ENCODE data around the gene SAMD11. TPM values are rescaled to one million over a fixed set of nuclear protein-coding genes. Genes with fewer than 3 reads are reported as not detected.
"Not testable (repeated sequence)": the region's sequence is repeated elsewhere in the genome, so short reads cannot be mapped to it uniquely, and the experiment has no call there.

The SAMD11 gene
- total and polyA plus RNA-seq, 4 donors: 0.51 to 4.1 (median 1.3) TPM

DNA sequence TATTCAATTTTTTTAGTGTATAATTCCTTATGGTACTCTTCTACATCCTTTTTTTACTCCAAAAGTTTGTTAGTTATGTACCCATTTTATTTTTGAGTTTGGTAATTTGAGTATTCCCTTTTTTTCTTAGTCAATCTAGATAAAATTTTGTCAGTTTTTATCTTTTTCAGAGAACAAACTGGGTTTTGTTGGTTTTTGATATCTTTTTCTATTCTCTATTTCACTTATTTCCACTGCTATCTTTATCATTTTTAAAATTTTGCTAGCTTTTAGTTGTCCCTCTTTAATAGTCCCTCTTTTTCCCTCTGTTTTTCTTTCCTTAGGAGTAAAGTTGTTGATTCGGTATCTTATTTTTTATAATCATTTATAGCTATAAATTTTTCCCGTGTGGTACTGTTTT lies 42.8 kb upstream of the SAMD11 start:
- not testable (repeated sequence) for H3K9me3 ChIP-seq (ENCODE audit: control insufficient read depth in 4 of 4, low read length in 3 of 4); H3K36me3 ChIP-seq (ENCODE audit: control insufficient read depth in 4 of 4, insufficient read depth in 3 of 4, low read depth in 1 of 4, low read length in 3 of 4); H3K27me3 ChIP-seq (ENCODE audit: control insufficient read depth in 4 of 4, insufficient read depth in 4 of 4, low read length in 3 of 4); DNase-seq (ENCODE audit: low spot score); H3K4me3 ChIP-seq (ENCODE audit: low read depth in 1 of 3, low read length in 3 of 3); H3K27ac ChIP-seq (ENCODE audit: low read depth in 1 of 2, low read length in 2 of 2); H3K9ac ChIP-seq (ENCODE audit: low read depth in 1 of 2, low read length in 2 of 2); H3K4me1 ChIP-seq (ENCODE audit: control insufficient read depth in 4 of 4, insufficient read depth in 4 of 4, low read length in 3 of 4)
- whole genome bisulfite sequencing: 75% methylated on average over 2 of the region's 2 CpGs

DNA sequence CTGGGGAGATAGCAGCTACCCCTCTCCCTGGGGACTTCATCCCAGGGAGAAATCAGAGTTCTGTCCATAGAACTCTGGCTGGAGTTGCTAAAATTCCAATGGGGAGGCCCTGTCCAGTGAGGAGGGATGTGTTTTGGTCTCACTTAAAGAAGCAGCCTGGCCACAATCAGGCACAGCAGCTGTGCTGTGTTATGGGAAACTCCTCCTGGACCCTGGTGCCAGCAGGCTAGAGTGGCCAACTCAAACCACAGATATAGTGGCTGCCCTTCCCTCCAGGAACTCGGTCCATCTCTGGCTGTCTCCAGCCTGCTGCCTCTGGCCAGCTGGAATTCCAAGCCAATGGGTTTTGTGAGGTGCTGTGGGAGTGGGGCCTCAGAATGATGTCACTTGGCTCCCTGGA lies 37.4 kb upstream of the SAMD11 start:
- 89% methylated on average over 1 of the region's 1 CpG for WGBS
- Histone ChIP-seq H3K4me3 (ENCODE audit: low read depth in 1 of 3, low read length in 3 of 3) (no peak overlapping the region), H3K36me3 (ENCODE audit: control insufficient read depth in 4 of 4, insufficient read depth in 3 of 4, low read depth in 1 of 4, low read length in 3 of 4) (no peaks in the 10 kb centered on the region), H3K27me3 (ENCODE audit: control insufficient read depth in 4 of 4, insufficient read depth in 4 of 4, low read length in 3 of 4) (no peaks in the 10 kb centered on the region), H3K27ac (ENCODE audit: low read depth in 1 of 2, low read length in 2 of 2) (no peak overlapping the region), H3K4me1 (ENCODE audit: control insufficient read depth in 4 of 4, insufficient read depth in 4 of 4, low read length in 3 of 4) (no peaks in the 10 kb centered on the region), H3K9ac (ENCODE audit: low read depth in 1 of 2, low read length in 2 of 2) (no peak overlapping the region), H3K9me3 (ENCODE audit: control insufficient read depth in 4 of 4, low read length in 3 of 4) (no peaks in the 10 kb centered on the region)
- no peak for DNase-seq (ENCODE audit: low spot score)
- TF ChIP-seq RAD21 (IDR thresholded peaks at IDR 0.05): no peak
- no peak for TF ChIP-seq FOXA1 (IDR thresholded peaks at IDR 0.05)
- no peak for TF ChIP-seq HNF4A (conservative IDR thresholded peaks at IDR 0.05)
- TF ChIP-seq, protein P1, sequence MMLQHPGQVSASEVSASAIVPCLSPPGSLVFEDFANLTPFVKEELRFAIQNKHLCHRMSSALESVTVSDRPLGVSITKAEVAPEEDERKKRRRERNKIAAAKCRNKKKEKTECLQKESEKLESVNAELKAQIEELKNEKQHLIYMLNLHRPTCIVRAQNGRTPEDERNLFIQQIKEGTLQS (IDR thresholded peaks at IDR 0.05): no peak

DNA sequence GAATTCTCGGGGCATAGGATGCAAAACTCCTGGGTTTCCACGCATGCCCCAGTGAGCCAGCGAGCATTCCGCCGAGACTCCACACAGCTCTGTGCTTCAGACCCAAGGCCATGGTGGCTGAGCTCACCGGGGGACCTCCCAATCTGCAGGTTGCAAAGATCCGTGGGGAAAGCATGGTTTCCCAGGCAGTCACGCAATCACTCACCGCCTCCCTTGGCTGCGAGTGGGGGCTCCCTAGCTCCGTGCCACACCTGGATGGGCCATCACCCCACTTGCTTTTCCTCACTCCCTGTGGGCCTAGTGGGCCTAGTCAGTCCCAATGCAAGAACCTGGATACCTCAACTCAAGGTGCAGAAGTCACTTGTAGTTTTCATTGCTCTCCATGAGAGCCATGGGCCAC lies 37.0 kb upstream of the SAMD11 start:
- 94% methylated on average over 11 of the region's 11 CpGs for WGBS
- H3K36me3 ChIP-seq (ENCODE audit: control insufficient read depth in 4 of 4, insufficient read depth in 3 of 4, low read depth in 1 of 4, low read length in 3 of 4): no peaks in the 10 kb centered on the region
- no peaks in the 10 kb centered on the region for H3K9me3 ChIP-seq (ENCODE audit: control insufficient read depth in 4 of 4, low read length in 3 of 4)
- H3K4me3 ChIP-seq (ENCODE audit: low read depth in 1 of 3, low read length in 3 of 3): no peak overlapping the region
- no peak overlapping the region for H3K27ac ChIP-seq (ENCODE audit: low read depth in 1 of 2, low read length in 2 of 2)
- TF ChIP-seq, protein P2, sequence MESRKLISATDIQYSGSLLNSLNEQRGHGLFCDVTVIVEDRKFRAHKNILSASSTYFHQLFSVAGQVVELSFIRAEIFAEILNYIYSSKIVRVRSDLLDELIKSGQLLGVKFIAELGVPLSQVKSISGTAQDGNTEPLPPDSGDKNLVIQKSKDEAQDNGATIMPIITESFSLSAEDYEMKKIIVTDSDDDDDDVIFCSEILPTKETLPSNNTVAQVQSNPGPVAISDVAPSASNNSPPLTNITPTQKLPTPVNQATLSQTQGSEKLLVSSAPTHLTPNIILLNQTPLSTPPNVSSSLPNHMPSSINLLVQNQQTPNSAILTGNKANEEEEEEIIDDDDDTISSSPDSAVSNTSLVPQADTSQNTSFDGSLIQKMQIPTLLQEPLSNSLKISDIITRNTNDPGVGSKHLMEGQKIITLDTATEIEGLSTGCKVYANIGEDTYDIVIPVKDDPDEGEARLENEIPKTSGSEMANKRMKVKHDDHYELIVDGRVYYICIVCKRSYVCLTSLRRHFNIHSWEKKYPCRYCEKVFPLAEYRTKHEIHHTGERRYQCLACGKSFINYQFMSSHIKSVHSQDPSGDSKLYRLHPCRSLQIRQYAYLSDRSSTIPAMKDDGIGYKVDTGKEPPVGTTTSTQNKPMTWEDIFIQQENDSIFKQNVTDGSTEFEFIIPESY (IDR thresholded peaks at IDR 0.05): no peak
- TF ChIP-seq RAD21 (IDR thresholded peaks at IDR 0.05) (no peak), EGR1 (IDR thresholded peaks at IDR 0.05; ENCODE audit: low read depth in 2 of 2) (no peak), FOXA2 (IDR thresholded peaks at IDR 0.05) (no peak), HNF4A (conservative IDR thresholded peaks at IDR 0.05) (no peak), NR2F2 (IDR thresholded peaks at IDR 0.05) (no peak), HNF4G (IDR thresholded peaks at IDR 0.05) (no peak), FOXA1 (IDR thresholded peaks at IDR 0.05) (no peak), RXRA (IDR thresholded peaks at IDR 0.05) (no peak), JUND (IDR thresholded peaks at IDR 0.05) (no peak), SP1 (IDR thresholded peaks at IDR 0.05) (no peak), TAF1 (conservative IDR thresholded peaks at IDR 0.05) (no peak), YY1 (IDR thresholded peaks at IDR 0.05) (no peak), GABPA (IDR thresholded peaks at IDR 0.05 in 1 of 2, conservative IDR thresholded peaks at IDR 0.05 in 1 of 2) (no peak)
- TF ChIP-seq, protein P3, sequence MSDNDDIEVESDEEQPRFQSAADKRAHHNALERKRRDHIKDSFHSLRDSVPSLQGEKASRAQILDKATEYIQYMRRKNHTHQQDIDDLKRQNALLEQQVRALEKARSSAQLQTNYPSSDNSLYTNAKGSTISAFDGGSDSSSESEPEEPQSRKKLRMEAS (IDR thresholded peaks at IDR 0.05): no peak
- TF ChIP-seq, protein P4, sequence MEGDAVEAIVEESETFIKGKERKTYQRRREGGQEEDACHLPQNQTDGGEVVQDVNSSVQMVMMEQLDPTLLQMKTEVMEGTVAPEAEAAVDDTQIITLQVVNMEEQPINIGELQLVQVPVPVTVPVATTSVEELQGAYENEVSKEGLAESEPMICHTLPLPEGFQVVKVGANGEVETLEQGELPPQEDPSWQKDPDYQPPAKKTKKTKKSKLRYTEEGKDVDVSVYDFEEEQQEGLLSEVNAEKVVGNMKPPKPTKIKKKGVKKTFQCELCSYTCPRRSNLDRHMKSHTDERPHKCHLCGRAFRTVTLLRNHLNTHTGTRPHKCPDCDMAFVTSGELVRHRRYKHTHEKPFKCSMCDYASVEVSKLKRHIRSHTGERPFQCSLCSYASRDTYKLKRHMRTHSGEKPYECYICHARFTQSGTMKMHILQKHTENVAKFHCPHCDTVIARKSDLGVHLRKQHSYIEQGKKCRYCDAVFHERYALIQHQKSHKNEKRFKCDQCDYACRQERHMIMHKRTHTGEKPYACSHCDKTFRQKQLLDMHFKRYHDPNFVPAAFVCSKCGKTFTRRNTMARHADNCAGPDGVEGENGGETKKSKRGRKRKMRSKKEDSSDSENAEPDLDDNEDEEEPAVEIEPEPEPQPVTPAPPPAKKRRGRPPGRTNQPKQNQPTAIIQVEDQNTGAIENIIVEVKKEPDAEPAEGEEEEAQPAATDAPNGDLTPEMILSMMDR (IDR thresholded peaks at IDR 0.05; ENCODE audit: low read depth, low read length, missing input control): no peak
- TF ChIP-seq, protein P1 (IDR thresholded peaks at IDR 0.05): no peak
- TF ChIP-seq, protein P5, sequence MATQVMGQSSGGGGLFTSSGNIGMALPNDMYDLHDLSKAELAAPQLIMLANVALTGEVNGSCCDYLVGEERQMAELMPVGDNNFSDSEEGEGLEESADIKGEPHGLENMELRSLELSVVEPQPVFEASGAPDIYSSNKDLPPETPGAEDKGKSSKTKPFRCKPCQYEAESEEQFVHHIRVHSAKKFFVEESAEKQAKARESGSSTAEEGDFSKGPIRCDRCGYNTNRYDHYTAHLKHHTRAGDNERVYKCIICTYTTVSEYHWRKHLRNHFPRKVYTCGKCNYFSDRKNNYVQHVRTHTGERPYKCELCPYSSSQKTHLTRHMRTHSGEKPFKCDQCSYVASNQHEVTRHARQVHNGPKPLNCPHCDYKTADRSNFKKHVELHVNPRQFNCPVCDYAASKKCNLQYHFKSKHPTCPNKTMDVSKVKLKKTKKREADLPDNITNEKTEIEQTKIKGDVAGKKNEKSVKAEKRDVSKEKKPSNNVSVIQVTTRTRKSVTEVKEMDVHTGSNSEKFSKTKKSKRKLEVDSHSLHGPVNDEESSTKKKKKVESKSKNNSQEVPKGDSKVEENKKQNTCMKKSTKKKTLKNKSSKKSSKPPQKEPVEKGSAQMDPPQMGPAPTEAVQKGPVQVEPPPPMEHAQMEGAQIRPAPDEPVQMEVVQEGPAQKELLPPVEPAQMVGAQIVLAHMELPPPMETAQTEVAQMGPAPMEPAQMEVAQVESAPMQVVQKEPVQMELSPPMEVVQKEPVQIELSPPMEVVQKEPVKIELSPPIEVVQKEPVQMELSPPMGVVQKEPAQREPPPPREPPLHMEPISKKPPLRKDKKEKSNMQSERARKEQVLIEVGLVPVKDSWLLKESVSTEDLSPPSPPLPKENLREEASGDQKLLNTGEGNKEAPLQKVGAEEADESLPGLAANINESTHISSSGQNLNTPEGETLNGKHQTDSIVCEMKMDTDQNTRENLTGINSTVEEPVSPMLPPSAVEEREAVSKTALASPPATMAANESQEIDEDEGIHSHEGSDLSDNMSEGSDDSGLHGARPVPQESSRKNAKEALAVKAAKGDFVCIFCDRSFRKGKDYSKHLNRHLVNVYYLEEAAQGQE (IDR thresholded peaks at IDR 0.05): no peak
- H3K27me3 ChIP-seq (ENCODE audit: control insufficient read depth in 4 of 4, insufficient read depth in 4 of 4, low read length in 3 of 4): no peaks in the 10 kb centered on the region
- H3K4me1 ChIP-seq (ENCODE audit: control insufficient read depth in 4 of 4, insufficient read depth in 4 of 4, low read length in 3 of 4): no peaks in the 10 kb centered on the region
- no peak overlapping the region for H3K9ac ChIP-seq (ENCODE audit: low read depth in 1 of 2, low read length in 2 of 2)
- DNase-seq (ENCODE audit: low spot score): no peak
